Heart left ventricle (tissue), 16 donors: ENCODE data around the gene RORC. TPM values are rescaled to one million over a fixed set of nuclear protein-coding genes. Genes with fewer than 3 reads are reported as not detected.

ENCODE experiments used
- ATAC-seq, 4 donors: fragments of 200-7000 bp; cut with Tn5 transposase; one replicate each; pipeline ENCODE4 v1.9.1; 2020 to 2022; ENCODE audit warnings: moderate library complexity in 4 of 4, mild to moderate bottlenecking in 3 of 4, moderate number of reproducible peaks in 1 of 4
- DNase-seq, 5 donors: peaks; one replicate each; pipeline ENCODE4 v3.0.0-alpha.2; 2020
- H3K27ac ChIP-seq, 12 donors: fragments of 200-600 bp; sonication (generic) in 4 of 12; one replicate each; pipeline versions ENCODE4 v1.5.0 to v1.8.0; 2016 to 2022; ENCODE audit warnings: mild to moderate bottlenecking in 2 of 12
- H3K27me3 ChIP-seq, 9 donors: fragments of 200-600 bp; sonication (generic) in 2 of 9; one replicate each; pipeline versions ENCODE4 v1.5.1 to v1.8.0; 2016 to 2022; ENCODE audit warnings: mild to moderate bottlenecking in 3 of 9
- H3K36me3 ChIP-seq, 9 donors: fragments of 200-600 bp; sonication (generic) in 2 of 9; one replicate each; pipeline versions ENCODE4 v1.5.0 to v1.8.0; 2018 to 2022; ENCODE audit warnings: mild to moderate bottlenecking in 2 of 9
- H3K4me1 ChIP-seq, 12 donors: fragments of 200-600 bp; sonication (generic) in 4 of 12; one replicate each; pipeline versions ENCODE4 v1.5.0 to v1.8.0; 2016 to 2022; ENCODE audit warnings: mild to moderate bottlenecking in 3 of 12
- H3K4me3 ChIP-seq, 12 donors: fragments of 200-600 bp; sonication (generic) in 4 of 12; one replicate each; pipeline versions ENCODE4 v1.5.0 to v1.8.0; 2017 to 2022; ENCODE audit warnings: mild to moderate bottlenecking in 9 of 12, moderate library complexity in 4 of 12
- H3K9me3 ChIP-seq, 12 donors: fragments of 200-600 bp; sonication (generic) in 4 of 12; one replicate each; pipeline versions ENCODE4 v1.5.0 to v1.8.0; 2016 to 2022; ENCODE audit warnings: mild to moderate bottlenecking in 1 of 12
- CTCF ChIP-seq, 12 donors: fragments of 200-600 bp; sonication (generic) in 4 of 12; IDR thresholded peaks; one replicate each; pipeline versions ENCODE4 v1.5.0 to v1.8.0; 2018 to 2022; ENCODE audit warnings: antibody characterized with exemption in 12 of 12, mild to moderate bottlenecking in 5 of 12
- POLR2A ChIP-seq, 2 donors: fragments of 450-650 bp; IDR thresholded peaks; one replicate each; pipeline ENCODE4 v1.6.1; 2017; ENCODE audit warnings: antibody characterized with exemption in 2 of 2, mild to moderate bottlenecking in 2 of 2, moderate library complexity in 2 of 2
- WGBS, 4 donors: extraction: QIAGEN DNeasy Blood & Tissue Kit in 2 of 4; methylation state at CpG; one replicate each; pipeline versions ENCODE4 v1.1.5 to v1.1.7; 2013 to 2018; 5-methylcytosine and 5-hydroxymethylcytosine counted together
- intact Hi-C, 10 donors: fragments of 100-400 bp; cut with DNase I; formaldehyde crosslinking; loops; one replicate each; pipeline versions ENCODE4 v1.11.1 to v1.14.2; 2022
- polyA plus RNA-seq, 2 donors: library from polyadenylated mRNA; stranded (reverse); fragments of 200-250 nt; gene quantifications; one replicate each; pipeline ENCODE4 v1.2.3, GENCODE V29; 2013
- total RNA-seq, 9 donors: library from RNA; depleted of rRNA in 2 of 9; stranded (reverse); fragments of >200 nt in 2 of 9; fragmentation: NEBNext Ultra II Directional in 3 of 9; extraction: Animal tissue kit (Norgen Biotek cat#: 25700) in 3 of 9; gene quantifications; one replicate each; pipeline versions ENCODE4 v1.1.0 to v1.2.4, GENCODE V29; 2016 to 2023
- donor health status: ischemic (EF 13 %, LVEDD 7.1; RV severe dilation, severe dysfunction).
- donor health status: healthy with polysubstance abuse.
- donor health status: DM: no; HTN: yes; CAD: no.
- donor health status: DM: no; HTN: no; CAD: no.
- donor health status: ischemic (EF 25% LVEDD 6.9; RV normal size, moderate dysfunction).
- donor health status: ischemic (EF 25% LVEDD 5.7; RV mildly dilated, moderate dysfunction).
- donor health status: healthy.
- donor health status: DM: yes; HTN: yes; CAD: no.
- donor health status: ischemic (EF 35%, LVEDD 5.7; RV mildly dilated, moderate dysfunction).
- donor health status: nonischemic (EF 11% LVEDD 7.7; RV severe dilation, severe dysfunction).
- donor health status: DM: yes; HTN: yes; CAD: no.
- donor health status: PGD.
- donor health status: ischemic (EF 29% LVEDD 5.4; RV normal size, mild dysfunction).
- donor health status: nonischemic (EF 23%, LVEDD 6.1; RV moderate dilation, normal function).

Gene RORC
- total and polyA plus RNA-seq, 11 donors, result 3.6 to 58.9 (median 11.8) TPM

GRCh38 chr1:151809290-151809984 lies 22.2 kb downstream of the RORC start:
- Histone ChIP-seq H3K9me3 (no peaks in the 10 kb centered on the region), H3K4me3 (no peak overlapping the region), H3K4me1 (no peaks in the 10 kb centered on the region), H3K27ac (no peak overlapping the region), H3K36me3 (peaks cover 0 to 8% (median 0%) of the 10 kb centered on the region in 9 donors), H3K27me3 (no peaks in the 10 kb centered on the region)
- TF ChIP-seq CTCF (IDR thresholded peaks at IDR 0.05), result no peak
- TF ChIP-seq POLR2A (IDR thresholded peaks at IDR 0.05), result no peak
- 66 to 76% (median 71%) methylated on average over 8 of the region's 8 CpGs for WGBS, 4 donors
- ATAC-seq (no peak), DNase-seq (no peak)
- intact Hi-C loops, result no loop called here

- Histone ChIP-seq H3K27ac (no peak overlapping the region), H3K4me3 (no peak overlapping the region), H3K9me3 (no peaks in the 10 kb centered on the region), H3K4me1 (no peaks in the 10 kb centered on the region), H3K27me3 (no peaks in the 10 kb centered on the region), H3K36me3 (peaks cover 0 to 8% (median 0%) of the 10 kb centered on the region in 9 donors)
- no peak for ATAC-seq
- intact Hi-C loops, result no loop called here
- TF ChIP-seq CTCF (IDR thresholded peaks at IDR 0.05) (no peak), POLR2A (IDR thresholded peaks at IDR 0.05) (no peak)
- 64 to 78% (median 69%) methylated on average over 1 of the region's 1 CpG for WGBS, 4 donors
- DNase-seq, result no peak
These were observed 23.8 kb downstream of the RORC start for GRCh38 chr1:151807766-151808165.

GRCh38 chr1:151807131-151807530 lies 24.5 kb downstream of the RORC start:
- Histone ChIP-seq H3K27ac (no peak overlapping the region), H3K9me3 (no peaks in the 10 kb centered on the region), H3K27me3 (no peaks in the 10 kb centered on the region), H3K4me1 (no peaks in the 10 kb centered on the region), H3K36me3 (peaks cover 0 to 8% (median 0%) of the 10 kb centered on the region in 9 donors), H3K4me3 (no peak overlapping the region)
- DNase-seq (no peak), ATAC-seq (no peak)
- TF ChIP-seq POLR2A (IDR thresholded peaks at IDR 0.05) (no peak), CTCF (IDR thresholded peaks at IDR 0.05) (no peak)
- intact Hi-C loops, result no loop called here
- 68 to 78% (median 73%) methylated on average over 5 of the region's 5 CpGs for WGBS, 4 donors

GRCh38 chr1:151806170-151806569 lies 25.4 kb downstream of the RORC start:
- ATAC-seq (no peak), DNase-seq (no peak)
- Histone ChIP-seq H3K9me3 (no peaks in the 10 kb centered on the region), H3K4me3 (no peak overlapping the region), H3K27ac (no peak overlapping the region), H3K36me3 (peaks cover 0 to 7% (median 0%) of the 10 kb centered on the region in 9 donors), H3K4me1 (no peaks in the 10 kb centered on the region), H3K27me3 (no peaks in the 10 kb centered on the region)
- 80 to 96% (median 85%) methylated on average over 7 of the region's 7 CpGs for WGBS, 4 donors
- TF ChIP-seq CTCF (IDR thresholded peaks at IDR 0.05) (no peak), POLR2A (IDR thresholded peaks at IDR 0.05) (no peak)
- intact Hi-C loops, result no loop called here
